K562 (cell line): ENCODE data around the gene SDHAF3. TPM values are rescaled to one million over a fixed set of nuclear protein-coding genes. Genes with fewer than 3 reads are reported as not detected.

Experiments
- ARID1B ChIP-seq: fragments of 450-650 bp; IDR thresholded peaks from 2 replicates; pipeline ENCODE4 v1.6.1; 2016; ENCODE audit warnings: antibody characterized with exemption, mild to moderate bottlenecking, inconsistent platforms
- ARNT ChIP-seq, 2 experiments: fragments of 450-650 bp; IDR thresholded peaks; 2 replicates each; pipeline ENCODE4 v1.6.1; 2016; ENCODE audit warnings: mild to moderate bottlenecking in 1 of 2
- CCAR2 ChIP-seq: fragments of 200-400 bp; formaldehyde crosslinking; IDR thresholded peaks from 2 replicates; pipeline ENCODE4 v1.6.1; 2017; ENCODE audit warnings: mild to moderate bottlenecking, low read depth, low read length
- ETS1 ChIP-seq: conservative IDR thresholded peaks from 2 replicates; pipeline ENCODE4 v1.6.1; 2011; ENCODE audit warnings: low read depth, mild to moderate bottlenecking, low read length; ENCODE audit not compliant: control insufficient read depth
- HOMEZ ChIP-seq: fragments of 250-450 bp; sonication (Bioruptor Pico); IDR thresholded peaks from 2 replicates; pipeline ENCODE4 v1.4.0; 2020; ENCODE audit warnings: mild to moderate bottlenecking, moderate library complexity
- KAT8 ChIP-seq: fragments of 450-650 bp; IDR thresholded peaks from 2 replicates; pipeline ENCODE4 v1.6.1; 2016; ENCODE audit warnings: low read depth, mild to moderate bottlenecking
- MAFK ChIP-seq: IDR thresholded peaks from 2 replicates; pipeline ENCODE4 v1.6.1; 2011; ENCODE audit warnings: low read length, improper control_type of control experiment
- MEIS2 ChIP-seq: fragments of 450-650 bp; IDR thresholded peaks from 2 replicates; pipeline ENCODE4 v1.6.1; 2014; ENCODE audit warnings: mild to moderate bottlenecking; ENCODE audit not compliant: partially characterized antibody
- NCOA6 ChIP-seq: fragments of 450-650 bp; IDR thresholded peaks from 2 replicates; pipeline ENCODE4 v1.6.1; 2017; ENCODE audit warnings: mild to moderate bottlenecking
- PHF21A ChIP-seq: fragments of 450-650 bp; IDR thresholded peaks from 2 replicates; pipeline ENCODE4 v1.6.1; 2017; ENCODE audit warnings: low read depth, borderline replicate concordance
- SREBF2 ChIP-seq: sonication (generic); formaldehyde crosslinking; IDR thresholded peaks from 2 replicates; pipeline ENCODE4 v1.4.0; 2020; ENCODE audit warnings: mild to moderate bottlenecking, missing genetic modification reagents
- TAF1 ChIP-seq: IDR thresholded peaks from 2 replicates; pipeline ENCODE4 v1.6.1; 2011; ENCODE audit warnings: mild to moderate bottlenecking, low read length, moderate library complexity; ENCODE audit not compliant: insufficient read depth, control insufficient read depth, severe bottlenecking; ENCODE audit errors: extremely low read depth
- U2AF2 ChIP-seq: fragments of 200-400 bp; formaldehyde crosslinking; optimal IDR thresholded peaks from 2 replicates; pipeline ENCODE3; 2017; ENCODE audit warnings: low read depth, mild to moderate bottlenecking, low read length
- XRCC5 ChIP-seq: fragments of 200-400 bp; formaldehyde crosslinking; IDR thresholded peaks from 2 replicates; pipeline ENCODE4 v1.6.1; 2017; ENCODE audit warnings: low read depth, mild to moderate bottlenecking, low read length
- ZNF263 ChIP-seq: sonication (generic); formaldehyde crosslinking; IDR thresholded peaks from 2 replicates; pipeline ENCODE4 v1.8.0; 2022; ENCODE audit warnings: mild to moderate bottlenecking, missing genetic modification reagents, borderline replicate concordance
- ZNF407 ChIP-seq: fragments of 450-650 bp; IDR thresholded peaks from 2 replicates; pipeline ENCODE4 v1.6.1; 2016; ENCODE audit warnings: low read depth
- ZNF512 ChIP-seq: IDR thresholded peaks from 2 replicates; pipeline ENCODE4 v1.6.1; 2016; ENCODE audit warnings: missing genetic modification characterization, missing compliant biosample characterization
- polyA plus RNA-seq, 8 experiments: library from polyadenylated mRNA; depleted of rRNA in 4 of 8; stranded (reverse) in 5 of 8; unstranded in 3 of 8; fragments of >200 nt; fragmentation: Nextera tagmentation in 2 of 8; fragmentation: Illumina TruSeq in 1 of 8; extraction: Ambion mirVana in 2 of 8; extraction: Trizol in 1 of 8; gene quantifications; 2 replicates each; pipeline versions ENCODE4 v1.2.1 to v1.2.3, GENCODE V29; 2011 to 2014; ENCODE audit warnings: inconsistent platforms in 1 of 8, missing spikeins in 1 of 8
- total RNA-seq, 7 experiments: library from RNA; depleted of rRNA in 6 of 7; stranded (reverse); fragments of >200 nt in 6 of 7; fragmentation: Illumina TruSeq in 2 of 7; extraction: Trizol in 2 of 7; gene quantifications; 2 replicates each; pipeline versions ENCODE4 v1.2.1 to v1.2.3, GENCODE V29; 2011 to 2021; ENCODE audit warnings: low replicate concordance in 1 of 7

The SDHAF3 gene
- total and polyA plus RNA-seq, 9 of the 15 experiments (the other 6 are each of a cell fraction or from before 2014, with no cell fraction given) = 51.5 to 403 (median 145) TPM

GRCh38 chr7:97104719-97105238 lies 12.7 kb upstream of the SDHAF3 start (continued):
- TF ChIP-seq ETS1 (no peak), ARID1B (no peak), SREBF2 (CRISPR knock-in tag) (no peak), XRCC5 (peak; percentile 76; the same call in 1 of the 2 replicates), MAFK (no peak), MEIS2 (peak; percentile 54), CCAR2 (no peak), ARNT (IDR thresholded peaks at IDR 0.05) (0 out of 4 replicates have a peak, but pooled peaks of 1 of the 2 experiments have one; percentile 58), ZNF263 (CRISPR knock-in tag) (no peak), KAT8 (no peak), PHF21A (no peak), ZNF407 (no peak), U2AF2 (no peak), ZNF512 (tag) (peak; percentile 64), HOMEZ (CRISPR knock-in tag) (no peak), TAF1 (no peak), NCOA6 (no peak)
